LNCAP (cell line): Measurements from ENCODE around the gene KDELR3.

Experiments used
- TF ChIP-seq, protein P1 (sequence below): fragments of 450-650 bp; IDR thresholded peaks from 2 replicates; pipeline ENCODE4 v1.5.1; 2017; ENCODE audit warnings: mild to moderate bottlenecking

The KDELR3 gene

DNA sequence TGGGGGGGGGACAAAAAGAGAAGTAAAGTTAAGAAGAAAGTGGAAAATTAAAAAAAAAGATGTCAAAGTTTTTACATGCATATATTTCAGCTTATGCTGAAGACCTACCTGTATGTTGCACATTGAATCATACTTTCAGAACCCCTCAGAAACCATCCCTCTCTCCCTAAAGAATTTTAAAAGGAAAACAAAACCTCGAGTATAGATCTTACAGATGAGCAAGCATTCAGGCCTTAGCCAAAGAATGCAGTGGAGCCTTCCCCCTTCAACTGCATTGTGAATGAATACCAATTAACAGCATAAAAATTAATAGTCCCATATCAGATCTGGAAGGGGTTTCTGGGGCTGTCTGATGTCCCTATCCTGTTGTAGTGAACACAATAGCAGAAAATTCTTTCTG lies 16.3 kb downstream of the KDELR3 start:
- TF ChIP-seq, protein P1, sequence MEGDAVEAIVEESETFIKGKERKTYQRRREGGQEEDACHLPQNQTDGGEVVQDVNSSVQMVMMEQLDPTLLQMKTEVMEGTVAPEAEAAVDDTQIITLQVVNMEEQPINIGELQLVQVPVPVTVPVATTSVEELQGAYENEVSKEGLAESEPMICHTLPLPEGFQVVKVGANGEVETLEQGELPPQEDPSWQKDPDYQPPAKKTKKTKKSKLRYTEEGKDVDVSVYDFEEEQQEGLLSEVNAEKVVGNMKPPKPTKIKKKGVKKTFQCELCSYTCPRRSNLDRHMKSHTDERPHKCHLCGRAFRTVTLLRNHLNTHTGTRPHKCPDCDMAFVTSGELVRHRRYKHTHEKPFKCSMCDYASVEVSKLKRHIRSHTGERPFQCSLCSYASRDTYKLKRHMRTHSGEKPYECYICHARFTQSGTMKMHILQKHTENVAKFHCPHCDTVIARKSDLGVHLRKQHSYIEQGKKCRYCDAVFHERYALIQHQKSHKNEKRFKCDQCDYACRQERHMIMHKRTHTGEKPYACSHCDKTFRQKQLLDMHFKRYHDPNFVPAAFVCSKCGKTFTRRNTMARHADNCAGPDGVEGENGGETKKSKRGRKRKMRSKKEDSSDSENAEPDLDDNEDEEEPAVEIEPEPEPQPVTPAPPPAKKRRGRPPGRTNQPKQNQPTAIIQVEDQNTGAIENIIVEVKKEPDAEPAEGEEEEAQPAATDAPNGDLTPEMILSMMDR: no peak

DNA sequence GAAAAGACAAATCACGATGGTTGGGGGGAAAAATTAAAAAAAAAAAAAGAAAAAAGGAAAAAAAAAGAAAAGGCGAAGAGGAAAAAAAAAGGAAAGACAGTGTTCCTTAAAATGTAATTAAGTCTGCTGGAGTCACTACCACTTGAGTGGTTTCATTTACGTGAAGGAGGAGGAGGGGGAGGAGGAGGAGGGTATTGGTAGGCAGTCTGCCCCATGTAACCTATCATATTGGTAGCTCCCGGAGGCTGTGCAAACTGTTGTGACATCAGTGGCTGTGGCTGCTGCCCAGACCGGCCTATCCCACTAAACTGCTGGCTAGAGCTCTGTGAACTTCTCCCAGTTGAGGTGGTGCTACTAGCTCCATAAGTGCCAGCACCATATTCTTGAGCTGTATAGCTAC lies 17.9 kb downstream of the KDELR3 start:
- TF ChIP-seq, protein P1: no peak

DNA sequence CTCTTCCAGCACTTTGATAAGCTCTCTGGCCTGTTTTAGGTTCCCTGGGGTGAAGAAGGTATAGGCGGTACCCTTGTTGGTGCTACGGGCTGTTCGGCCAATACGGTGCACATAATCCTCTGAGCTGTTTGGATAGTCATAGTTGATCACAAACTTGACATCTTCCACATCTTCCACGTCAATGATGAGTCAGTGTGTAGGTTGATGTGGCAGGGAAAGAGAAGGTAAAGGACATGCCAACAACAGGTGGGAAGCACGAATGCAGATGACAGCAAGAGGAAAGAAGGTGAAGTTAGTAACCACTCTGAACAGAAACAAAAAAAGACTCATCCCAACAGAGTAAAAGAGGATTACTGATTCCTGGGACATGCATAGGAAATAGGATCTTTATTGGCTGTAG lies 20.1 kb downstream of the KDELR3 start:
- TF ChIP-seq, protein P1: no peak

DNA sequence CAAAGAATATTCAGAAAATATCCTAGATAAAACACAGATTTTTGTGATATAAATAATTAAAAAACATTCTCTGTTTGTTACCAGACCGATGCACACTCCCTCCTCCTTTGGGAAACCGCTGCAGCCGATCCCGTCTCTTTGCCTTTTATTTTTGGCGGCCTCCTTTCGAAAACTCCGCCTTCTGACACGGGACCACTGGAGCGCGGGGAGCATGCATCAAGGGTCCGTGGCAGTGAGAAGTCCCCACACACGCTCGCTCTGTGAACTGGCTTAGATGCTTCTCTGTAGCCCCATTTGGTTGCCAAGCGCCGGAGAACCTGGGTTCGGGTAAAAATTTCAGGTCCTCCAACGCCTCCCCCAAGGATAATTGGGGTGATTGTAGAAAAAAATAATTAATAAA lies 21.2 kb downstream of the KDELR3 start:
- TF ChIP-seq, protein P1: no peak

DNA sequence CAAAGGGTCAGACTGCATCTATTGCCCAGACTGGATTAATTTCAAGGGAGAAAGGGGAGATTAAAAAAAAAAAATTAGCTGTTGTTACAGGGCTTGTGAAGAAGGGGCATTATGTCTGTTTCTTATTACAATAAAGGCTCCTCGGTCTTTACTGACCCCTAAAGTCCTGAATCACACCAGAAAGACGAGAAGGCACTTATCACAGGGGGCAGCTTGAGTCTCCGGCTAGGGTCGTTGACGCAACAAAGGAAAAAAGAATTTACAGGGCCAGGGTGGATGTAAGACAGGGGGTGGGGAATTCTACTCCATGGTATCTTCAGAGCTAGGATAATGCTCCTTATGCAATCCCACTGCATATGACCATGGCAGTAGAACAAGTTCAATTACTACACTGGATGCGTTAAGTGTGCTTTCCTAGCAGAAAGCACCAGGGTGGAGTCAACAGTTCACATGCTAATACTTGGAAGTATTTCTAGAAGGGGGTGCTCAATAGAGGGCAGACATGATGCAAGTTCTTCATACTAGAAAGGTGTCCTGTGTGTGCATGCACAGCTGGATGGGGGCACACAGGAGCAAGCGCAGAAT lies 21.8 kb downstream of the KDELR3 start:
- TF ChIP-seq, protein P1: no peak

DNA sequence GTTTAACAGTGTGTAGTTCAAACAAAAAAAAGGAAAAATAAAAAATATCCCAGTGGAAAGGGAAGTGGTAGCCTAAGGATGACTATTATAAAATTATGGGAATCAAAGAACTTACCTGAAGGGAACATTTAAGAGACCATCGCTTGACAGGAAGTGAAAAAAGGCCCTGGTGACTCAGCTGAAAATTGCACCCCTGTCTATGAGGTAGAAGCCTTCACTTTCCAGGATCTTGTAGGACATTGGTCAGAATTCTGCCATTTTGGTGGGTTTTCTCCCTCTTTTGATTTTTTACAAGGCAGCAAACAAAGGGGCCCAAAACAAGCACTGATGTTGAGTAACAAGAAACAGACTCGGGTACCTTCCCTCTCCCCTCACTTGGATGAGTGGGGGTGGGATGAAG lies 22.6 kb downstream of the KDELR3 start:
- TF ChIP-seq, protein P1: no peak

DNA sequence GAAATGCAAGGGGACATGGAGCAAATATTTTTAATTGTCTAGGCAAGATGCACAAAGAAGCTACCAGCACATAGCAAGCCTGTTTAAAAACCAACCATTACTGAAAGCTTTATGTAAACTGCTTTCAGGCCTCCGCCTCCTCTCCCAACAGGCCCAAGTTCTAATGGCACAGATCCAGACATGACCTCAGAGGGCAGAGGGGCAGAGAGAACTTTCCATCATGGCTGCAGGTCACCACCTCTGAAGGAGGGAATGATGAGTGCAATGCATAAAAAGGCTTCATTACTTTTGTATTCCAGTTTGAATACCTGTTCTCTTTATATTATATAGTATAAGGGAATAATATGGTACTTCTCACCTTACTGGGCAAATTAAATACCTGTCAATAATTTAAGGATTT lies 23.0 kb downstream of the KDELR3 start:
- TF ChIP-seq, protein P1: no peak
